GM23338 (cell line): ENCODE measurements around the gene ASCL1. TPM values are rescaled to one million over a fixed set of nuclear protein-coding genes. Genes with fewer than 3 reads are reported as not detected.

ENCODE experiments used
- ATAC-seq: fragments of 200-7000 bp; cut with Tn5 transposase; 3 replicates; pipeline ENCODE4 v1.9.1; 2020
- DNase-seq: peaks from one replicate; pipeline ENCODE4 v3.0.0-alpha.2; 2015; ENCODE audit warnings: low spot score
- H2AFZ ChIP-seq: fragments of 200-600 bp; sonication (generic); 2 replicates; pipeline ENCODE4 v1.8.0; 2016; ENCODE audit warnings: antibody characterized with exemption, mild to moderate bottlenecking, moderate library complexity
- H3F3A ChIP-seq: fragments of 200-600 bp; sonication (generic); replicated peaks from 2 replicates; pipeline ENCODE4 v1.8.0; 2017; ENCODE audit warnings: antibody characterized with exemption, mixed run types, low read depth
- H3K27ac ChIP-seq: fragments of 200-600 bp; sonication (generic); 2 replicates; pipeline ENCODE4 v1.6.1; 2016; ENCODE audit warnings: low read depth
- H3K27me3 ChIP-seq: fragments of 200-600 bp; sonication (generic); 2 replicates; pipeline ENCODE4 v1.8.0; 2016; ENCODE audit warnings: mild to moderate bottlenecking, mixed run types, moderate library complexity; ENCODE audit not compliant: insufficient read depth
- H3K36me3 ChIP-seq: fragments of 200-600 bp; sonication (generic); 2 replicates; pipeline ENCODE4 v1.8.0; 2016; ENCODE audit warnings: mild to moderate bottlenecking; ENCODE audit not compliant: insufficient read depth
- H3K4me1 ChIP-seq: fragments of 200-600 bp; sonication (generic); 2 replicates; pipeline ENCODE4 v1.8.0; 2016; ENCODE audit warnings: mild to moderate bottlenecking, moderate library complexity; ENCODE audit not compliant: insufficient read depth
- H3K4me2 ChIP-seq: fragments of 200-600 bp; sonication (generic); 2 replicates; pipeline ENCODE4 v1.7.1; 2017; ENCODE audit warnings: mixed run types
- H3K4me3 ChIP-seq: fragments of 200-600 bp; sonication (generic); 2 replicates; pipeline ENCODE4 v1.6.1; 2016; ENCODE audit warnings: mixed run types
- H3K79me2 ChIP-seq: fragments of 200-600 bp; sonication (generic); replicated peaks from 2 replicates; pipeline ENCODE4 v1.8.0; 2017; ENCODE audit warnings: mild to moderate bottlenecking; ENCODE audit not compliant: insufficient read depth
- H3K9me2 ChIP-seq: fragments of 200-600 bp; sonication (generic); 2 replicates; pipeline ENCODE4 v1.8.0; 2017; ENCODE audit not compliant: insufficient read depth
- H4K20me1 ChIP-seq: fragments of 200-600 bp; sonication (generic); replicated peaks from 2 replicates; pipeline ENCODE4 v1.8.0; 2017; ENCODE audit warnings: mild to moderate bottlenecking; ENCODE audit not compliant: insufficient read depth
- H3K27ac Mint-ChIP-seq: 2 replicates; pipeline ENCODE4 v1.8.0; 2020; ENCODE audit warnings: inconsistent platforms, mild to moderate bottlenecking, moderate library complexity, mixed read lengths
- H3K27me3 Mint-ChIP-seq: 3 replicates; pipeline ENCODE4 v1.8.0; 2022; ENCODE audit warnings: low read depth, mild to moderate bottlenecking, moderate library complexity, mixed read lengths, inconsistent platforms; ENCODE audit not compliant: insufficient read depth, poor library complexity
- H3K36me3 Mint-ChIP-seq: 3 replicates; pipeline ENCODE4 v1.8.0; 2021; ENCODE audit warnings: low read depth, mild to moderate bottlenecking, inconsistent platforms, moderate library complexity, mixed read lengths
- H3K4me1 Mint-ChIP-seq: 3 replicates; pipeline ENCODE4 v1.8.0; 2020; ENCODE audit warnings: mild to moderate bottlenecking, inconsistent platforms, mixed read lengths
- H3K4me3 Mint-ChIP-seq: 3 replicates; pipeline ENCODE4 v1.8.0; 2021; ENCODE audit warnings: moderate library complexity, mild to moderate bottlenecking, inconsistent platforms, mixed read lengths
- H3K9me3 Mint-ChIP-seq: 3 replicates; pipeline ENCODE4 v1.8.0; 2020; ENCODE audit warnings: moderate library complexity, mild to moderate bottlenecking, inconsistent platforms, mixed read lengths
- CREB1 ChIP-seq: fragments of 250-450 bp; sonication (Bioruptor Pico); IDR thresholded peaks from 2 replicates; pipeline ENCODE4 v1.5.0; 2020; ENCODE audit warnings: low read depth, mild to moderate bottlenecking, moderate library complexity
- EZH2 ChIP-seq: fragments of 200-600 bp; sonication (generic); IDR thresholded peaks from one replicate; pipeline ENCODE4 v1.8.0; 2017; ENCODE audit warnings: antibody characterized with exemption, mild to moderate bottlenecking, low read depth; ENCODE audit not compliant: unreplicated experiment
- EZH2phosphoT487 ChIP-seq: fragments of 200-600 bp; sonication (generic); IDR thresholded peaks from one replicate; pipeline ENCODE4 v1.8.1; 2018; ENCODE audit warnings: antibody characterized with exemption; ENCODE audit not compliant: unreplicated experiment
- NANOG ChIP-seq: IDR thresholded peaks from 2 replicates; pipeline ENCODE4 v1.6.1; 2016; ENCODE audit warnings: antibody characterized with exemption, borderline replicate concordance
- POLR2AphosphoS5 ChIP-seq: IDR thresholded peaks from 2 replicates; pipeline ENCODE4 v1.6.1; 2016; ENCODE audit warnings: antibody characterized with exemption, low read depth
- STAT1 ChIP-seq: IDR thresholded peaks from one replicate; pipeline ENCODE4 v1.6.1; 2016; ENCODE audit warnings: antibody characterized with exemption; ENCODE audit not compliant: unreplicated experiment
- ZNF114 ChIP-seq: fragments of 250-450 bp; sonication (Bioruptor Pico); IDR thresholded peaks from 2 replicates; pipeline ENCODE4 v1.5.0; 2020; ENCODE audit warnings: mild to moderate bottlenecking, moderate library complexity
- ZNF331 ChIP-seq: fragments of 250-450 bp; sonication (Bioruptor Pico); IDR thresholded peaks from 2 replicates; pipeline ENCODE4 v1.5.0; 2020; ENCODE audit warnings: low read depth, mild to moderate bottlenecking, moderate library complexity
- polyA plus RNA-seq: library from polyadenylated mRNA; unstranded; fragments of >200 nt; fragmentation: Nextera tagmentation; extraction: Ambion mirVana; gene quantifications from 2 replicates; pipeline ENCODE4 v1.2.1, GENCODE V29; 2016
- total RNA-seq: library from RNA; depleted of rRNA; stranded (reverse); fragments of >200 nt; shearing (Covaris generic); gene quantifications from 2 replicates; pipeline ENCODE4 v1.2.3, GENCODE V29; 2014
- TF ChIP-seq, protein P1 (sequence below), 2 experiments: fragments of 200-600 bp in 1 of 2; sonication (generic) in 1 of 2; conservative IDR thresholded peaks; 2 replicates each; pipeline versions ENCODE4 v1.5.1 to v1.6.1; 2016 to 2017; ENCODE audit warnings: antibody characterized with exemption in 2 of 2, low read depth in 2 of 2, mild to moderate bottlenecking in 2 of 2, moderate library complexity in 1 of 2
- TF ChIP-seq, protein P2 (sequence below): fragments of 250-450 bp; sonication (Bioruptor Pico); IDR thresholded peaks from 2 replicates; pipeline ENCODE4 v1.5.0; 2020; ENCODE audit warnings: mild to moderate bottlenecking, moderate library complexity
- TF ChIP-seq, protein P3 (sequence below): IDR thresholded peaks from 2 replicates; pipeline ENCODE4 v1.6.1; 2016; ENCODE audit warnings: antibody characterized with exemption
- TF ChIP-seq, protein P4 (sequence below): IDR thresholded peaks from one replicate; pipeline ENCODE4 v1.6.1; 2018; ENCODE audit warnings: antibody characterized with exemption; ENCODE audit not compliant: unreplicated experiment

Gene ASCL1
- total and polyA plus RNA-seq, 2 experiments from 2014 or later, result 0.37 TPM; not detected in 1

DNA sequence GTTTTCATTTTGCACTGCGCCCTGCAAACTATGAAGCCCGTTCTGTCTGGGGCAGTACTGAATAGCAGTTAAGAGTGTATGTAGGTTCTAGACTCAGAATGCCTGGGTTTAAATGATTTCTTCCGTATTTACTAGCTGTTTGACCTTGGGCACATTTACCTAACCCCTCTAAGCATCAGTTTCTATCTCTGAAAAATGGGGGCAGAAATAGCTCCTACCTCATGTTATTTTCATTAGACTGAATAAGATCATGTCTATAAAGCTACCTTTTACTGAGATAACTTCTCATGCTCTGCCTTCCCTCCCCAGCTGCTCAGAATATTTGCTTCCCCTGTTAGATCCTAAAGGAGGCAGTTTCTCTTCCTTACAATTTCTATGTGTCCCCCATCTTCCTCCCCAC is 46.2 kb upstream of the ASCL1 start:
- no peak overlapping the region for H3K27ac Mint-ChIP-seq
- no peak for ATAC-seq
- H2AFZ ChIP-seq, result no peak overlapping the region

More for the DNA sequence above, 46.2 kb upstream of the ASCL1 start:
- Histone ChIP-seq H3K27me3 (no peaks in the 10 kb centered on the region), H3K36me3 (no peaks in the 10 kb centered on the region), H3K4me2 (no peak overlapping the region), H3K79me2 (no peaks in the 10 kb centered on the region), H3K4me3 (no peak overlapping the region), H3K4me1 (no peaks in the 10 kb centered on the region), H4K20me1 (no peaks in the 10 kb centered on the region), H3K9me2 (no peaks in the 10 kb centered on the region; the same call in 1 of the 2 replicates), H3F3A (no peaks in the 10 kb centered on the region), H3K27ac (no peak overlapping the region)
- no peak for DNase-seq
- TF ChIP-seq, protein P1, sequence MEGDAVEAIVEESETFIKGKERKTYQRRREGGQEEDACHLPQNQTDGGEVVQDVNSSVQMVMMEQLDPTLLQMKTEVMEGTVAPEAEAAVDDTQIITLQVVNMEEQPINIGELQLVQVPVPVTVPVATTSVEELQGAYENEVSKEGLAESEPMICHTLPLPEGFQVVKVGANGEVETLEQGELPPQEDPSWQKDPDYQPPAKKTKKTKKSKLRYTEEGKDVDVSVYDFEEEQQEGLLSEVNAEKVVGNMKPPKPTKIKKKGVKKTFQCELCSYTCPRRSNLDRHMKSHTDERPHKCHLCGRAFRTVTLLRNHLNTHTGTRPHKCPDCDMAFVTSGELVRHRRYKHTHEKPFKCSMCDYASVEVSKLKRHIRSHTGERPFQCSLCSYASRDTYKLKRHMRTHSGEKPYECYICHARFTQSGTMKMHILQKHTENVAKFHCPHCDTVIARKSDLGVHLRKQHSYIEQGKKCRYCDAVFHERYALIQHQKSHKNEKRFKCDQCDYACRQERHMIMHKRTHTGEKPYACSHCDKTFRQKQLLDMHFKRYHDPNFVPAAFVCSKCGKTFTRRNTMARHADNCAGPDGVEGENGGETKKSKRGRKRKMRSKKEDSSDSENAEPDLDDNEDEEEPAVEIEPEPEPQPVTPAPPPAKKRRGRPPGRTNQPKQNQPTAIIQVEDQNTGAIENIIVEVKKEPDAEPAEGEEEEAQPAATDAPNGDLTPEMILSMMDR (conservative IDR thresholded peaks at IDR 0.05; ENCODE audit: low read depth in 2 of 2), result no peak
- TF ChIP-seq NANOG (no peak), POLR2AphosphoS5 (no peak), EZH2phosphoT487 (no peak), EZH2 (no peak), STAT1 (no peak), ZNF331 (no peak), CREB1 (no peak), ZNF114 (CRISPR knock-in tag) (no peak)
- TF ChIP-seq, protein P2, sequence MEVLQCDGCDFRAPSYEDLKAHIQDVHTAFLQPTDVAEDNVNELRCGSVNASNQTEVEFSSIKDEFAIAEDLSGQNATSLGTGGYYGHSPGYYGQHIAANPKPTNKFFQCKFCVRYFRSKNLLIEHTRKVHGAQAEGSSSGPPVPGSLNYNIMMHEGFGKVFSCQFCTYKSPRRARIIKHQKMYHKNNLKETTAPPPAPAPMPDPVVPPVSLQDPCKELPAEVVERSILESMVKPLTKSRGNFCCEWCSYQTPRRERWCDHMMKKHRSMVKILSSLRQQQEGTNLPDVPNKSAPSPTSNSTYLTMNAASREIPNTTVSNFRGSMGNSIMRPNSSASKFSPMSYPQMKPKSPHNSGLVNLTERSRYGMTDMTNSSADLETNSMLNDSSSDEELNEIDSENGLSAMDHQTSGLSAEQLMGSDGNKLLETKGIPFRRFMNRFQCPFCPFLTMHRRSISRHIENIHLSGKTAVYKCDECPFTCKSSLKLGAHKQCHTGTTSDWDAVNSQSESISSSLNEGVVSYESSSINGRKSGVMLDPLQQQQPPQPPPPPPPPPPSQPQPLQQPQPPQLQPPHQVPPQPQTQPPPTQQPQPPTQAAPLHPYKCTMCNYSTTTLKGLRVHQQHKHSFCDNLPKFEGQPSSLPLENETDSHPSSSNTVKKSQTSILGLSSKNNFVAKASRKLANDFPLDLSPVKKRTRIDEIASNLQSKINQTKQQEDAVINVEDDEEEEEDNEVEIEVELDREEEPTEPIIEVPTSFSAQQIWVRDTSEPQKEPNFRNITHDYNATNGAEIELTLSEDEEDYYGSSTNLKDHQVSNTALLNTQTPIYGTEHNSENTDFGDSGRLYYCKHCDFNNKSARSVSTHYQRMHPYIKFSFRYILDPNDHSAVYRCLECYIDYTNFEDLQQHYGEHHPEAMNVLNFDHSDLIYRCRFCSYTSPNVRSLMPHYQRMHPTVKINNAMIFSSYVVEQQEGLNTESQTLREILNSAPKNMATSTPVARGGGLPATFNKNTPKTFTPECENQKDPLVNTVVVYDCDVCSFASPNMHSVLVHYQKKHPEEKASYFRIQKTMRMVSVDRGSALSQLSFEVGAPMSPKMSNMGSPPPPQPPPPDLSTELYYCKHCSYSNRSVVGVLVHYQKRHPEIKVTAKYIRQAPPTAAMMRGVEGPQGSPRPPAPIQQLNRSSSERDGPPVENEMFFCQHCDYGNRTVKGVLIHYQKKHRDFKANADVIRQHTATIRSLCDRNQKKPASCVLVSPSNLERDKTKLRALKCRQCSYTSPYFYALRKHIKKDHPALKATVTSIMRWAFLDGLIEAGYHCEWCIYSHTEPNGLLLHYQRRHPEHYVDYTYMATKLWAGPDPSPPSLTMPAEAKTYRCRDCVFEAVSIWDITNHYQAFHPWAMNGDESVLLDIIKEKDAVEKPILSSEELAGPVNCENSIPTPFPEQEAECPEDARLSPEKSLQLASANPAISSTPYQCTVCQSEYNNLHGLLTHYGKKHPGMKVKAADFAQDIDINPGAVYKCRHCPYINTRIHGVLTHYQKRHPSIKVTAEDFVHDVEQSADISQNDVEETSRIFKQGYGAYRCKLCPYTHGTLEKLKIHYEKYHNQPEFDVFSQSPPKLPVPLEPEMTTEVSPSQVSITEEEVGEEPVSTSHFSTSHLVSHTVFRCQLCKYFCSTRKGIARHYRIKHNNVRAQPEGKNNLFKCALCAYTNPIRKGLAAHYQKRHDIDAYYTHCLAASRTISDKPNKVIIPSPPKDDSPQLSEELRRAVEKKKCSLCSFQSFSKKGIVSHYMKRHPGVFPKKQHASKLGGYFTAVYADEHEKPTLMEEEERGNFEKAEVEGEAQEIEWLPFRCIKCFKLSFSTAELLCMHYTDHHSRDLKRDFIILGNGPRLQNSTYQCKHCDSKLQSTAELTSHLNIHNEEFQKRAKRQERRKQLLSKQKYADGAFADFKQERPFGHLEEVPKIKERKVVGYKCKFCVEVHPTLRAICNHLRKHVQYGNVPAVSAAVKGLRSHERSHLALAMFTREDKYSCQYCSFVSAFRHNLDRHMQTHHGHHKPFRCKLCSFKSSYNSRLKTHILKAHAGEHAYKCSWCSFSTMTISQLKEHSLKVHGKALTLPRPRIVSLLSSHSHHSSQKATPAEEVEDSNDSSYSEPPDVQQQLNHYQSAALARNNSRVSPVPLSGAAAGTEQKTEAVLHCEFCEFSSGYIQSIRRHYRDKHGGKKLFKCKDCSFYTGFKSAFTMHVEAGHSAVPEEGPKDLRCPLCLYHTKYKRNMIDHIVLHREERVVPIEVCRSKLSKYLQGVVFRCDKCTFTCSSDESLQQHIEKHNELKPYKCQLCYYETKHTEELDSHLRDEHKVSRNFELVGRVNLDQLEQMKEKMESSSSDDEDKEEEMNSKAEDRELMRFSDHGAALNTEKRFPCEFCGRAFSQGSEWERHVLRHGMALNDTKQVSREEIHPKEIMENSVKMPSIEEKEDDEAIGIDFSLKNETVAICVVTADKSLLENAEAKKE (CRISPR knock-in tag), result no peak
- TF ChIP-seq, protein P3, sequence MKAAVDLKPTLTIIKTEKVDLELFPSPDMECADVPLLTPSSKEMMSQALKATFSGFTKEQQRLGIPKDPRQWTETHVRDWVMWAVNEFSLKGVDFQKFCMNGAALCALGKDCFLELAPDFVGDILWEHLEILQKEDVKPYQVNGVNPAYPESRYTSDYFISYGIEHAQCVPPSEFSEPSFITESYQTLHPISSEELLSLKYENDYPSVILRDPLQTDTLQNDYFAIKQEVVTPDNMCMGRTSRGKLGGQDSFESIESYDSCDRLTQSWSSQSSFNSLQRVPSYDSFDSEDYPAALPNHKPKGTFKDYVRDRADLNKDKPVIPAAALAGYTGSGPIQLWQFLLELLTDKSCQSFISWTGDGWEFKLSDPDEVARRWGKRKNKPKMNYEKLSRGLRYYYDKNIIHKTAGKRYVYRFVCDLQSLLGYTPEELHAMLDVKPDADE, result no peak
- TF ChIP-seq, protein P4, sequence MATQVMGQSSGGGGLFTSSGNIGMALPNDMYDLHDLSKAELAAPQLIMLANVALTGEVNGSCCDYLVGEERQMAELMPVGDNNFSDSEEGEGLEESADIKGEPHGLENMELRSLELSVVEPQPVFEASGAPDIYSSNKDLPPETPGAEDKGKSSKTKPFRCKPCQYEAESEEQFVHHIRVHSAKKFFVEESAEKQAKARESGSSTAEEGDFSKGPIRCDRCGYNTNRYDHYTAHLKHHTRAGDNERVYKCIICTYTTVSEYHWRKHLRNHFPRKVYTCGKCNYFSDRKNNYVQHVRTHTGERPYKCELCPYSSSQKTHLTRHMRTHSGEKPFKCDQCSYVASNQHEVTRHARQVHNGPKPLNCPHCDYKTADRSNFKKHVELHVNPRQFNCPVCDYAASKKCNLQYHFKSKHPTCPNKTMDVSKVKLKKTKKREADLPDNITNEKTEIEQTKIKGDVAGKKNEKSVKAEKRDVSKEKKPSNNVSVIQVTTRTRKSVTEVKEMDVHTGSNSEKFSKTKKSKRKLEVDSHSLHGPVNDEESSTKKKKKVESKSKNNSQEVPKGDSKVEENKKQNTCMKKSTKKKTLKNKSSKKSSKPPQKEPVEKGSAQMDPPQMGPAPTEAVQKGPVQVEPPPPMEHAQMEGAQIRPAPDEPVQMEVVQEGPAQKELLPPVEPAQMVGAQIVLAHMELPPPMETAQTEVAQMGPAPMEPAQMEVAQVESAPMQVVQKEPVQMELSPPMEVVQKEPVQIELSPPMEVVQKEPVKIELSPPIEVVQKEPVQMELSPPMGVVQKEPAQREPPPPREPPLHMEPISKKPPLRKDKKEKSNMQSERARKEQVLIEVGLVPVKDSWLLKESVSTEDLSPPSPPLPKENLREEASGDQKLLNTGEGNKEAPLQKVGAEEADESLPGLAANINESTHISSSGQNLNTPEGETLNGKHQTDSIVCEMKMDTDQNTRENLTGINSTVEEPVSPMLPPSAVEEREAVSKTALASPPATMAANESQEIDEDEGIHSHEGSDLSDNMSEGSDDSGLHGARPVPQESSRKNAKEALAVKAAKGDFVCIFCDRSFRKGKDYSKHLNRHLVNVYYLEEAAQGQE, result no peak
- H3K36me3 Mint-ChIP-seq, result no peaks in the 10 kb centered on the region
- H3K27me3 Mint-ChIP-seq, result peaks cover under 1% of the 10 kb centered on the region
- no peaks in the 10 kb centered on the region for H3K9me3 Mint-ChIP-seq
- H3K4me3 Mint-ChIP-seq, result no peak overlapping the region
- H3K4me1 Mint-ChIP-seq, result peaks cover 7% of the 10 kb centered on the region
